Fibroblast of upper back skin (primary cell): ENCODE results near the gene GRIP2.

Source experiments
- DNase-seq: peaks from one replicate; pipeline ENCODE4 v3.0.0-alpha.2; 2013

Gene GRIP2

GRCh38 chr3:14561051-14561960, 21.2 kb upstream of the GRIP2 start:
- peak; percentile 60 for DNase-seq

- no peak for DNase-seq
These were observed 20.0 kb upstream of the GRIP2 start for GRCh38 chr3:14560110-14560509.

- no peak for DNase-seq
These were observed 17.9 kb upstream of the GRIP2 start for GRCh38 chr3:14558029-14558428.

GRCh38 chr3:14555835-14556234, 15.7 kb upstream of the GRIP2 start:
- no peak for DNase-seq

- DNase-seq = no peak
These were observed 14.6 kb upstream of the GRIP2 start for GRCh38 chr3:14554715-14555114.

- no peak for DNase-seq
These were observed 13.7 kb upstream of the GRIP2 start for GRCh38 chr3:14553871-14554270.

- DNase-seq = no peak
These were observed 12.6 kb upstream of the GRIP2 start for GRCh38 chr3:14552717-14553116.

GRCh38 chr3:14552041-14552648, 12.0 kb upstream of the GRIP2 start:
- no peak for DNase-seq

GRCh38 chr3:14550651-14551611, 10.8 kb upstream of the GRIP2 start:
- DNase-seq = no peak

GRCh38 chr3:14550181-14550580, 10.0 kb upstream of the GRIP2 start:
- DNase-seq = no peak

- no peak for DNase-seq
These were observed 9.2 kb upstream of the GRIP2 start for GRCh38 chr3:14549256-14549919.

- peak; percentile 56 for DNase-seq
These were observed 8.2 kb upstream of the GRIP2 start for GRCh38 chr3:14548321-14548729.

GRCh38 chr3:14547693-14548092, 7.6 kb upstream of the GRIP2 start:
- no peak for DNase-seq

- no peak for DNase-seq
These were observed 5.9 kb upstream of the GRIP2 start for GRCh38 chr3:14546041-14546440.

GRCh38 chr3:14545251-14545635, 5.1 kb upstream of the GRIP2 start:
- DNase-seq = no peak

- no peak for DNase-seq
These were observed 4.4 kb upstream of the GRIP2 start for GRCh38 chr3:14544282-14545250.

GRCh38 chr3:14543446-14543845, 3.3 kb upstream of the GRIP2 start:
- DNase-seq = no peak

- no peak for DNase-seq
These were observed 2.5 kb upstream of the GRIP2 start for GRCh38 chr3:14542656-14543055.

GRCh38 chr3:14541646-14542045, 1.5 kb upstream of the GRIP2 start:
- DNase-seq = no peak

GRCh38 chr3:14540821-14541385, 761 bp upstream of the GRIP2 start:
- DNase-seq = no peak

GRCh38 chr3:14539384-14539741, 779 bp downstream of the GRIP2 start:
- DNase-seq = no peak
